Skeletal muscle satellite cell (primary cell): ENCODE results near the gene NHERF1.
A peak's percentile ranks its signal among the peaks of the same experiment; 100 is the strongest.

Experiments
- H3K27me3 ChIP-seq: 2 replicates; pipeline ENCODE4 v1.7.0; 2013; ENCODE audit warnings: low read length; ENCODE audit not compliant: control insufficient read depth, insufficient read depth
- H3K36me3 ChIP-seq: 2 replicates; pipeline ENCODE4 v1.7.0; 2013; ENCODE audit warnings: mild to moderate bottlenecking, control low read depth, low read length; ENCODE audit not compliant: insufficient read depth
- H3K4me1 ChIP-seq: 2 replicates; pipeline ENCODE4 v1.7.0; 2013; ENCODE audit warnings: low read length; ENCODE audit not compliant: control insufficient read depth, insufficient read depth
- H3K4me2 ChIP-seq: 2 replicates; pipeline ENCODE4 v1.7.0; 2013; ENCODE audit warnings: mild to moderate bottlenecking, low read length
- H3K4me3 ChIP-seq: 2 replicates; pipeline ENCODE4 v1.7.0; 2013; ENCODE audit warnings: low read length
- H3K9ac ChIP-seq: 2 replicates; pipeline ENCODE4 v1.7.0; 2013; ENCODE audit warnings: mild to moderate bottlenecking, low read depth, low read length, moderate library complexity
- H3K9me3 ChIP-seq: replicated peaks from 2 replicates; pipeline ENCODE4 v1.7.0; 2013; ENCODE audit warnings: mild to moderate bottlenecking, control low read depth, low read length

NHERF1 gene

GRCh38 chr17:74754832-74755231, 6.4 kb downstream of the NHERF1 start:
- no peak overlapping the region for H3K9ac ChIP-seq
- H3K9me3 ChIP-seq: no peaks in the 10 kb centered on the region
- peaks cover 7% of the 10 kb centered on the region for H3K36me3 ChIP-seq
- H3K27me3 ChIP-seq: no peaks in the 10 kb centered on the region
- H3K4me2 ChIP-seq: no peak overlapping the region
- H3K4me1 ChIP-seq: peaks cover 73% of the 10 kb centered on the region
- H3K4me3 ChIP-seq: no peak overlapping the region

GRCh38 chr17:74755533-74755932, 7.1 kb downstream of the NHERF1 start:
- H3K27me3 ChIP-seq: no peaks in the 10 kb centered on the region
- peaks cover 73% of the 10 kb centered on the region for H3K4me1 ChIP-seq
- no peaks in the 10 kb centered on the region for H3K9me3 ChIP-seq
- no peak overlapping the region for H3K9ac ChIP-seq
- H3K4me3 ChIP-seq: no peak overlapping the region
- H3K4me2 ChIP-seq: no peak overlapping the region
- H3K36me3 ChIP-seq: peaks cover 7% of the 10 kb centered on the region

DNA sequence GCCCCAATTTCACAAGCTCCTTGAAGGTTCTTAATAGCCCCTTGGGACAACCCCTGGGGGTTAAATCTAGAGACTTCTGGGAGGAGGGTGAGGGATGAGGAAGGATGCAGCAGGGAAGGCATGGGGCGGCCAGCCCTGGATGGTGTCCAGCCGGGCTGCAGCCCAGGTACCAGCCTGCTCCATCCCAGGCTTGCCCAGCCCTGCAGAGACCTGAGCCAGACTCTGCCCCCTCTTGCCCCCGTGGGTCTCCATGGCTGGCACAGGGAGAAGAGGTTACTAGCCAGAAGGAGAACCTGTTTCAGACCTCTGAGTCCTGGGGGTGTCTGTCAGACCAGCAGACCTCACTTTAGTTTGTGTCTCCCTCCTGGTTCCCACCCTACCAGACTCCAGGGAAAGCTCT, 8.5 kb downstream of the NHERF1 start:
- Histone ChIP-seq H3K27me3 (no peaks in the 10 kb centered on the region), H3K4me3 (no peak overlapping the region), H3K9me3 (no peaks in the 10 kb centered on the region), H3K4me1 (peaks cover 68% of the 10 kb centered on the region), H3K9ac (no peak overlapping the region), H3K4me2 (no peak overlapping the region), H3K36me3 (peaks cover 7% of the 10 kb centered on the region)

DNA sequence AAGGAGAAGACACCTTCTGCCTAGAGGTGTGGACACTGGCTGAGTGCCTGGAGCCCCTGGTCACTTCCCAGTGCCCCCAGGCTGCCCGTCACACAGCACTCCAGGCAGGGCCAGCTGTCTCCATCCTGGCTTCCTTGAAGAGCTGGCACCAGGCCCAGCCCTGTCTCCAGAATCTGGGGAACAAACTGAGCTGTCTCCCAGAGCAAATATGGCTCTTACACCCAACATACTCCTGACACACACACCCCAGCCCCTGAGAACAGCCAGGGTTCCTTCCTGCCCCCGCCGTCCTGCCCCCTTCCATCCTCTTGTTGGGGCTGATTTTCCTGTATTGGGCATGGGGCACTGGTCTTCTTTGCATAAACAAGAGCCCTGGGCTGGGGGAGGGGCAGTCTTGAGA, 9.1 kb downstream of the NHERF1 start:
- H3K9ac ChIP-seq: peak overlapping the region; percentile 49
- no peaks in the 10 kb centered on the region for H3K27me3 ChIP-seq
- H3K4me2 ChIP-seq: peak overlapping the region; percentile 83
- H3K4me1 ChIP-seq: peaks cover 62% of the 10 kb centered on the region
- H3K36me3 ChIP-seq: peaks cover 5% of the 10 kb centered on the region
- H3K4me3 ChIP-seq: peak overlapping the region; percentile 56
- no peaks in the 10 kb centered on the region for H3K9me3 ChIP-seq

DNA sequence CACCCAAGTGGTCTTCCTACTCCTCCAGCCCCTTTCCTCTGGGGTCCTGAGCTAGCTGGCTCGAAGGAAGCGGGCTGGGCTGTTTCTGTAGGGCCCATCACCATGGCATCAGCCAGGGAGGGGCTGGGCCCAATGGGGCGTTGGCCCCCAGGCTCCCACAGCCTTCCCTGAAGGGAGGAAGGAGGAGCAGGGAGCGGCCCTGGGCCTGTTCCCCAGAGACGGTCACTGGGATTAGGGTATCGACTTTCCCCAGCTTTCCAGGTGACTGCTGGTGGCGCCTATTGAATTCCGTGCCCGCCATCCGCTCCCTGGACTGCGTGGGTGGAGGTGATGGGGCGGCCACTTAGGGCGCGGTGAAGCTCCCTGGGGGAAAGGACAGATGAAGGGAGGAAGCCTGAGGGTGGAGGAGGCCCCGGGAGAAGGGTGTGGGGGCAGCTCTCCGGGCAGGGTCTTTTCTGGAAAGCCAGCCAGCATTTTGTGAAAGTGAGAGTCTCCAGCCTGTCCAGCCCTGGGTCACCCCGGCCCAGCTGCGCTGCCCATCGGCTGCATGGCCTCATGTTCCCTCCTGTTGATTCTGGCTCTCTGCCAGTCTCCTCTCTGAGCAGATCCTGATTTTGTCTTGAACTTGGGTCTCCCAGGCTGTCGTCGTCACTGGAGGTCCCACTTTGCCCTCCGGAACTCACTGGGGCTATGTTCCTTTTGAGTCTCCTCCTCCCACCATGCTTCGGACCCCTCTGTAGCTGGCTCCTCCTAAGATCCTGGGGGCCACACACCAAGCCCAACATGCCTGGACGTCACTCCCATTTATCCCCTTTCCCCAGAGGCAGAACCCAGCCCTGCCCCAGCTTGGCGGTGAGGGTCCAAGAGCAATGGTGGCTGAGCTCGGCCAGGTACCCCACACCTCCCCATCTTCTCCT, 9.8 kb downstream of the NHERF1 start:
- no peaks in the 10 kb centered on the region for H3K9me3 ChIP-seq
- H3K4me3 ChIP-seq: peak overlapping the region; percentile 56
- peak overlapping the region; percentile 49 for H3K9ac ChIP-seq
- no peaks in the 10 kb centered on the region for H3K27me3 ChIP-seq
- H3K4me2 ChIP-seq: peak overlapping the region; percentile 83
- peaks cover 55% of the 10 kb centered on the region for H3K4me1 ChIP-seq
- peaks cover 1% of the 10 kb centered on the region for H3K36me3 ChIP-seq

GRCh38 chr17:74758848-74759168, 10.4 kb downstream of the NHERF1 start:
- Histone ChIP-seq H3K36me3 (peaks cover 7% of the 10 kb centered on the region), H3K4me1 (peaks cover 53% of the 10 kb centered on the region), H3K9ac (peak overlapping the region; percentile 49), H3K27me3 (no peaks in the 10 kb centered on the region), H3K9me3 (no peaks in the 10 kb centered on the region), H3K4me3 (peak overlapping the region; percentile 56), H3K4me2 (peak overlapping the region; percentile 83)

DNA sequence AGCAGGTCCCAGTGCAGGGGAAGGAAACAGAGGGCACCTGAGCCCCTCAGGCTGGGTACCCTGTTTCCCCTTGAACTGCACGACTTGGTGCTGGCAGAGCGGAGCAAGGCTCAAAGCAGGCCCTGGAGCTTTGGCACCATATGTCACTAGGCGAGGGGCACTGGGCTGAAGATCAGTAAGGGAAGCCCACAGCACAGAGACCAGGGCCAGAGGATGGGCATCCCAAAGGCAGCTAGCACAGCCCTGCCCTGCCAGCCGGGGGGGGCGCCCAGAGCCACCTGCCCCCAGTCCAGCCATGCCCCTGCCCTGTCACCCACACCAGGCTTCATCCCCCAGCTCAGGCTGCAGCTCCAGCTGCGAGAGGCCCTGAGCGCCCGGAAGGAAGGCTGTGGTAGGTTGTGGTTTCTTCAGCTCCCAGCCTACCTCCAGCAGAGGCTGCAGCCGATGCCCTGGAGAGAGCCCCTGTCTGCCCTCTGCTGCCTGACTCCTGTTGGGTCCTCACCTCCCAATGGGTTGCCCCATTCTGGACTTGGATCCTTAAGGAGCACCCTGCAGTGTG, 10.9 kb downstream of the NHERF1 start:
- H3K9me3 ChIP-seq: no peaks in the 10 kb centered on the region
- peak overlapping the region; percentile 83 for H3K4me2 ChIP-seq
- peaks cover 9% of the 10 kb centered on the region for H3K36me3 ChIP-seq
- no peaks in the 10 kb centered on the region for H3K27me3 ChIP-seq
- H3K4me3 ChIP-seq: peak overlapping the region; percentile 56
- H3K9ac ChIP-seq: no peak overlapping the region
- H3K4me1 ChIP-seq: peaks cover 53% of the 10 kb centered on the region

GRCh38 chr17:74759941-74760340, 11.5 kb downstream of the NHERF1 start:
- Histone ChIP-seq H3K4me1 (peaks cover 50% of the 10 kb centered on the region), H3K27me3 (no peaks in the 10 kb centered on the region), H3K4me2 (peak overlapping the region; percentile 83), H3K4me3 (no peak overlapping the region), H3K9ac (peak overlapping the region; percentile 25), H3K36me3 (peaks cover 15% of the 10 kb centered on the region), H3K9me3 (no peaks in the 10 kb centered on the region)

DNA sequence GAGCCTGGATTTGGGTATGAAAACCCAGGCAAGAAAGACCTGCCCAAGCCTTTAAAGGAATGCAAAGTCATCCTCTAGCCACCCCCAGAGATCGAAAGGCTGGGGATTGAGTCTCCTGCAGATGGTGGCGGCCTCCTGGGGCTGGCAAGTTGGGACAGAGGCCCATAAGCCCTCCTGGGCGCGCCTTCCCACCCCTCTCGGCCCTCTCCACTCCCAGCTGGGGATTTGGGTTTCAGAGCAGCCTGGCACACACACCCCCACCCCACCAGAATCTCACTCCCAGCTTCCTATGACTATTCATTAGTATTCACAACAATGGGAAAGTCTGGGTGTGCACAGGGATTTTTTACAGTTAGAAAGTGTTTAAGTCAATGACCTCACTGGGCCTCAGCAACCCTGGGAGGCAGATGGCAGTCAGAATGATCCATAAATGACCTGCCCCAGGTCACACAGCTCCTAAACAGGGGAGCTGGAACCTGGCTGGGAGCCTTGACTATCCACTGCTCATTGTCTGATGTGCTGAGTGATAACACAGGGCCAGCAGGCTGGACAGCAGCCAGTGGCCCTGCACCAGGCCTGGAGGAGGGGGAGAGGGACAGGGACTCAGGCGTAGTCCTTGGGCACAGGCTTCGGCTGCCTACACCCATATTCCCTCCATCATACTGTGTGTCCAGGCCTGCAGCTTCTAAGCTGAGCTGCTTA, 12.1 kb downstream of the NHERF1 start:
- Histone ChIP-seq H3K36me3 (peaks cover 15% of the 10 kb centered on the region), H3K4me2 (peak overlapping the region; percentile 83), H3K9me3 (no peaks in the 10 kb centered on the region), H3K9ac (peak overlapping the region; percentile 25), H3K4me3 (no peak overlapping the region), H3K27me3 (no peaks in the 10 kb centered on the region), H3K4me1 (peaks cover 46% of the 10 kb centered on the region)

GRCh38 chr17:74761419-74761818, 13.0 kb downstream of the NHERF1 start:
- Histone ChIP-seq H3K36me3 (peaks cover 18% of the 10 kb centered on the region), H3K4me3 (no peak overlapping the region), H3K9ac (no peak overlapping the region), H3K4me2 (no peak overlapping the region), H3K9me3 (no peaks in the 10 kb centered on the region), H3K27me3 (no peaks in the 10 kb centered on the region), H3K4me1 (peaks cover 46% of the 10 kb centered on the region)

DNA sequence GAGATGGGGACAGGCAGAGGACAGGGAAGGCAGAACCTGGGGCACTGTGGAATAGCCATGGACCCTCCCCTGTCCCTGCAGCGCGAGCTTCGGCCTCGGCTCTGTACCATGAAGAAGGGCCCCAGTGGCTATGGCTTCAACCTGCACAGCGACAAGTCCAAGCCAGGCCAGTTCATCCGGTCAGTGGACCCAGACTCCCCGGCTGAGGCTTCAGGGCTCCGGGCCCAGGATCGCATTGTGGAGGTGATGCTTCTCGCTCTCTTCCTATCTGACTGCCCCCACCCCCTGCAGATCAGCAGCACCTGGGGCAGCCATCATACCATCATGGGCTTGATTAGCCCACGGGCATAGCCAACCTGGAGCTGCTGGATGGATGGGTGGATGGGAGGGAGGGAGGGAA, 13.5 kb downstream of the NHERF1 start:
- Histone ChIP-seq H3K36me3 (peaks cover 18% of the 10 kb centered on the region), H3K4me1 (peaks cover 45% of the 10 kb centered on the region), H3K4me3 (no peak overlapping the region), H3K9me3 (no peaks in the 10 kb centered on the region), H3K27me3 (no peaks in the 10 kb centered on the region), H3K9ac (no peak overlapping the region), H3K4me2 (no peak overlapping the region)
